SIG-M5 (cell line): ENCODE data around the gene SGSM2.

Source experiments
- DNase-seq: peaks from one replicate; lab custom pipeline; 2025; lab: John Stamatoyannopoulos, UW

The SGSM2 gene

DNA sequence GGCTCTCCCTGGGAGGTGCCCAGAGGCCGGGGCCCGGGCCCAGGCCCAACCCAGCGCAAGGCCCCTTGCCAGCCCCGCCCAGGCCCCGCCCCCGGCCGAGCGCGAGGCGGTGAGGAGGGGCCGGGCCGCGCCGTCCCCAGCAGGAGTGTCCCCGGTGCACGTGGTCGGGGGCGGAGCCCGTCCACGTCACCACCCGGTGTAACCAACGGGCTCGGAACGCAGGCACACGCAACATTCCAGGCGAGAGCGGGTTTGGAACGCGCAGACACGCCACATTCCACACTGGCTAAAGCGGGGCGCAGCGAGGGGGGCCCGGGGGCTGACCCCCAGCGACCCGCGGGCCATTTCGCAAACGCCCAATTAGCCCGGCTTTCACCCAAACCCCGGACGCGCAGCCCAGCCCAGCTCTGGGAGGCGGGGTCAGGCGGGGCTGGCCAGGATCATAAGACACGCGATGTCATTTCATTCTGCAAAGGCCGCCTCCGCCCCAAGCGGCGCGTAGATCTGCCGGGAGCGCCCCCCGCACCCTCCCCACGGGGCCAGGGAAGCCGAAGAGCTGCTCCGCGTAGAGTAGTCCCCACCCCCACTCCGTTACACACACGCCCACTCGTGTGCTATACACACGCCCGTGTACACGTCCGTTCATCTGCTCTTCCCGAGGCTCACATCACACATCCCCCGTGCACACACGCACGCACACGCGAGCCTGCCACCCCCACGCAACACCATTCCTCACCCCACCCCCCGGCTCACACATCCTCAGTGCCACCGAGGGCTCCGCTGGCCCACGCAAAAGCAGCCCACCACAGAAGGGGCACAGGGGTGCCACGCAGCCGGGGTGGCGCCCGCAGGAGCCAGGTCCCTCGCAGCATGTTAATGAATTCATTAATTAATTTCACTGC, 62.5 kb downstream of the SGSM2 start:
- DNase-seq: no peak

DNA sequence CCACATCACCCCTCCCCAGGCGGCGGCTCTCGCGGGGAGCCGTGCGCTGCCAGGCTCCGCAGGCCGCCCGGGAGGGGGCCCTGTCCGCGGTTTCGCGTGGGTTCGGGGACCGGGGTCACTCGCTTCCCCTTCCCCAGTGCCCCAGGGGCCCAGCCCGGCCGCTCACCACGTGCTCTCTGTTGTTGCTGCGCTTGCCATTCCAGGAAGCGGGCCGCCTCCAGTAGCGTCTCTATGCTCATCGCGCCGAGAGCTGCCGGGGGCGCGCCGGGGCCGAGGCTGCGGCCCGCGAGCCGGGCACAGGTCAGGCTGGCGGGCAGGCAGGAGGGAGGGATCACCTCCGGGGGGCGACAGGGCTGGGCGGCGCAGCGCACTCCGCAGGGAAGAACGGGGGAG, 63.2 kb downstream of the SGSM2 start:
- no peak for DNase-seq

DNA sequence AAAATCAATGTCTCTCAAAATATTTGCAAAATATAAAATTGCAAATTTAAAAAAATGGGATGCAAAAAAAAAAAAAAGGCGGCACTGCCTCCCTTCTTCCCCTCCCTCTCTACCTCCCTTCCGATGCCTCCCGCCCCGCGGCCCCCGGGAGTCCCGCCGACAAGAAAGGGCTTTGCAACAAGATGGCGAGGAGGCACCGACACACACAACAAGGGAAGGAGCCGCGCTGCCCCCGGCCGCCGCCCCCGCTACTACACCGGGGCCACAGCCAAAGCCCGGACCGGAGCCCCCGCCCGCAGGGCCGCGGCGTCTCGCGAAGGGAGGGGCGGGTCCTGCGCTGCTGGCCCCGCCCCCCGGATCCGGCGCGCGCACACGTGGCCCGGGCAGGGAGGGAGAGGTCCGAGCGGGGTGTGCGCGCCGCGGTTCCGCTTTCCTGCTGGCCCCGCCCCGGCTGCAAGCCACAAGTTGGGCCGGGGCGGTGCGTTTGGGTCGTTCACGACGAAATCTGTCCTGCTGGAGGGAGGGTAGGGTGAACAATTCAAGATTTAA, 63.6 kb downstream of the SGSM2 start, which contains the start of gene MNT:
Gene MNT (minus strand): TSS at position 184 of the 549 bp plus-strand sequence. CDS start 348 bp downstream, outside the sequence.
- peak; percentile 36 for DNase-seq

DNA sequence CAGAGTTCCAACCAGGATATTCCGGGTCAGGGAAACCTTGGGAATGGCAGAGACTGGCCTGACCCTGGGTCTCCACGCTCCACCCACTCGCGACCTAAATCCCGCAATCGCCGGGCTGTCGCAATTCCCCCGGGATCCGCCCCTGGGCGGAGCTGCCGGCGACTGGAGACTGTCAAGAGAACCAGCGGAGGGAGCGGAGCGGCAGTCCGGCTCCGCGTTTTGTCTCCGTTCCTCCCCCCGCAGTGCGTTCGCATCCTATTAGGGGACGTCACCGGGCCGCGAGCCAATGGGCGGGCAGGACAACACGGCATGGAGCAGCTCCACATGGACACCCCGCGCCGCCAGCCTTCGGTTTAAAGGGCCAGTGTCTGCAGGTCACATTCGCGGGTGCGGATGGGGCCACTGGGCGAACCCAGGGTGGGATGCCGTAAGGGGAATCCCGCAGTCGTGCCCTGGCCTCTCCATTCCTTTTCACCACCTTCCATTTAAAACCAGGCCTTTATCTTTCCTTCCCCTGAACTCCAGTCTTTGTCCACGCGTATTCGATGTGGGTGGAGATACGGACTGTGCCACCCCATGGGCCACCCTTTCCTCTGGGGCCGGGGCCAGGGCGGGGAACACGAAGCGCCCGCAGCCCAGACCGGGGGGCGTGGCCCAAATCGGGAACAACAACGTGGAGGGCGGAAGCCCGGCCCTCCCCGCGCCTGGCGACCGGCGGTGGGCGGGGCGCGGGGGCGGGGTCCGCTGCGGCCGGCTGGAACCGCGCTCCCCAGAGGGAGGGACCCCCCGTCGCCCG, 64.3 kb downstream of the SGSM2 start:
- DNase-seq: peak; percentile 91

DNA sequence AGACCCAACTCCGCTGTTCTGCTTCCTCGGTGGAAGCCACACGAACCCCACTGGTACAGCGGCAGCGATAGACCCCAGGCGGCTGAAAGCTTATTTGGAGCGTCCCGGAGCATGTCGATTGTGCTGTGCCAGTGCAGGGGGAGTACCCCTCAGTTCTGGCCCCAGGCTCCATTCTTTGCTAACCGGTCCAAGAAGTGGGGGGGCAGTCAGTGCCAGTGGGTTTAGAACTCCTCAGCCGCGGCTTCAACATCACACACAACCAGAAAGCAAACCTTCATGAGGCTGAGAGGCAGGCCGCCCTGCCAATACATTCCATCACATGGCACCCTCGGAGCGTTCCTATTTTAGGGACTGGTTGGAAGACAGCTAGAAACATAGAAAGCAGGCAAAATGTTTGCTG, 65.2 kb downstream of the SGSM2 start:
- no peak for DNase-seq

DNA sequence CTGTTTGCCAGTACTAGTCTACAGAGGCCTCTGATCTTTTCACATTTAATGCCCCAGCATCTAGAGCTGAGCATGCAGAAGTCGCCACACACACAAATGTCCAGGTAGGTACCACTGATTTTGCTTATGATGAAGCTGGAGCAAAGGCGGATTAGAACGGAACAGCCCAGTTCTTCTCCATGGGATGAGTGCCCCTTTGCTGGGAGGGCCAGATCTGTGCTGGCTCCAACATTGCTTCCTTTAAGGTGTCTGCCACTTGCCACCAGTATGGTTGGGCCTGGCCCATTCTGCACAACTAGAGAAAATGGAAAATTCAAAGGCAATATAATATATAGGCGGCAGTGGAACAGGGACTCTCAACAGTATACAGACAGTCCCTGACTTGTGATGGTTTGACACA, 65.7 kb downstream of the SGSM2 start:
- no peak for DNase-seq

DNA sequence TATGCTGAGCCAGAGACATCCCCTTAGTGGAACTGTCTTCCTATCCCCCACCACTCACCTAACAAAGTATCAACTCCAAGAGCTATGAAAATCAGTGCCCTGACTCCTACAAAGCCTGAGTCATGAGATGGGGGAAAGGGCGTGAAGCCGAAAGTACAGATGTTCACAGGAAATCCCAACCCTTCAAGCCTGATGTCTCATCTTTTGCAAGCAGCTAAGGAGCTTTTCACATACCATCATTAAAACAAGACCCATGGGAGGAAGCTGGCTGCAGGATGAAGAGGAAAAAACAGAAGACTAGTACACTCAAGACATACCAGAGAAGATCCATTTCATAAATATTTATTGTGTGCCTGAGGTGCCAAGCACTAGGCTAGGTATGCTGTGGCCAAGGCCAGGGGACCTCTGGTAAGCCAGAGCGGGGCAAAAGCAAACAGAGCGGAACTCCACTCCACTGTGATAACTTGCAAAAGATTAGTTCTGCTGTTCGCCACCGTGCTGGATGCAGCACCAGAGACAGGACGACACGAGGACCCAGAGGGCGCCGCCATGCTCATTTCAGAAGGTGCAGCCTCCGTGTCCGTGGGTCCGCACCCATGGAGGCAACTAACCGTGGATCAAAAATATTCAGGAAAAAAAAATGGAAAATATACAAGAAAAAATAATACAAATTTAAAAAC, 68.1 kb downstream of the SGSM2 start:
- DNase-seq: no peak

DNA sequence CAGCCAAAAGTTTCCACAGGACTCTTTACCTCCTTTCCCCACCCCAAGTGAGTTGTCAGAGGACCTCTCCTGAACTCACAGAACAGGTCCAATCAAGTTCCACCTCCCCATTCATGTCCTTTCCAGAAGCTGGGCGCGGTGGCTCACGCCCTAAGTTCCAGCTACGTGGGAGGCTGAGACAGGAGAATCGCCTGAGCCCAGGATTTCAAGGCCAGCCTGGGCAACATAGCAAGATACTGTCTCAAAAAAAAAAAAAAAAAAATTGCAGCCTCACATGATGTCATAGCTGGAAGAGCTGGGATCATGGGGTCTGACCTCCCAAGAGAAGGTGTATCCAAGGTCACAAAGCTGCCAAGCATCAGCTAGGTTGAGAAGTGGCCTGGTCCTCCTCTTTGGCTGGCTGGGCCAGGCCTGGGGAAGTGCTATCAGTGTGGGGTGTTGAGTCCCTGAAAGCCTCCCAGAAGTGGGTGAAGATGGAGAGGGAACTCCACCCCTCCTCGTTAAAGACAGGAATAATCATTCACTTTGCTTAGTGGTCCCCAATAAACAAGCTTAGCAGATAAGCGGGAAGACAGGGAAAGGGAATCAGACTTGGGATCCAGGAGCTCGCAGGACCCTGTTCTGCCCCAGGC, 69.1 kb downstream of the SGSM2 start:
- DNase-seq: no peak

DNA sequence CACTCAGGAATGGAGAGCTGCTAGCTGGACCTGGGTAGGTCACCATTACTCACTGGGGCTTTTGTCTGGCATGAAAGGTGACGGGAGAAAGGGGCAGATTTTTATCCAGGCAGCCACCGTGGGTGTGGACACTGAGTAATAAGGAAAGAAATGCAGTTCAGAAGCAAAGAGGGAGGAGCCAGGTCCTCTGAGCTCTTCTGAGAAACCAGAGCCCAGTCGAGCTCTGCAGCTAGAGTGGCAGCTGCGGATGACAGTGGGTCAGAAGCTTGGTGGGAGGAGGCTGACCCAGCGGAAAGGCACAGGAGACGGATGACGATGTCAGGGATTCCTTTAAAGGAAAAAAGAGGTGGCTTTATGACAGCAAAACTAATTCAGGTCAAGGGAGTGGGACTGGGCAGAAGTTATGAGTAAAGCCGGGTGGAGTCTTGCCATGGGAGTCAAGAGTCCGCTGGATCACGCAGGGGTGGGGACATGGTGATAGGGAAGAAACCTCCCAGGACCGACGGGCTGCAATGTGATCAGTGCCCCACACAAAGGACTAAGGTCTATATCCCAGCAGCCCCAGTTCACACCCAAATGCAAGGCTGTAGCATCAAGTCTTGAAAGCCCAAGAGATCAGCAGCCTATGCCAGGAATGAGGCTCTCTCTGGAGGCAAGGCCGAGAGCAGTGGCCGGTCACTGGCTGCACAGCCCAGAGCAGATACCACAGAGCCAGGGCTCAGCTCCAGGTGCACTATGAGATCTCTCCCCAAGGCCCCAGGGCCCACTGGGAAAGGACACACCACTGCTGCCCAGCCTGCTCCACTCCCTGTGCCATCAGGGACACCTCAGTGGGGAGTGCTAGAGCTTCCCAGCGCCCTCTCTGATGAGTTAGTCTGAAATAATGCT, 69.8 kb downstream of the SGSM2 start:
- no peak for DNase-seq

DNA sequence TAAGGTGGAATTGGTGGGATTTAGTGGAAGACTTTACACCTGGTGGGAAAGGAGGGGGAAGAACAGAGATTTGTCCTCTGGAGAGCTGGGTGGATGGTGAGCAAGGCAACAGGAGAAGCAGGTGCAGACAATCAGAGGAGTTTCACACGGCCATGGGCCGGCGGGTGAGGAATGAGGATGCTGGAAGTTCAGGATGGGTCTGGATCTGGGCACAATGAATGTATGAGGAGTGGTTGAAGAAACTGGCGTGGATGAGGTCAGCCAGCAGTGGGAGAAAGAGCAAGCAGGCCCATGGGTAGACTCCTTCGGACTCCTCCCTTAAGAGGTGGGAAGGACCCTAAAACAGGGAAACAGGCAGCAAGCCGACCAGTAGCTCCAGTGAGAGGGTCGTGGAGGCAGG, 73.7 kb downstream of the SGSM2 start:
- no peak for DNase-seq

DNA sequence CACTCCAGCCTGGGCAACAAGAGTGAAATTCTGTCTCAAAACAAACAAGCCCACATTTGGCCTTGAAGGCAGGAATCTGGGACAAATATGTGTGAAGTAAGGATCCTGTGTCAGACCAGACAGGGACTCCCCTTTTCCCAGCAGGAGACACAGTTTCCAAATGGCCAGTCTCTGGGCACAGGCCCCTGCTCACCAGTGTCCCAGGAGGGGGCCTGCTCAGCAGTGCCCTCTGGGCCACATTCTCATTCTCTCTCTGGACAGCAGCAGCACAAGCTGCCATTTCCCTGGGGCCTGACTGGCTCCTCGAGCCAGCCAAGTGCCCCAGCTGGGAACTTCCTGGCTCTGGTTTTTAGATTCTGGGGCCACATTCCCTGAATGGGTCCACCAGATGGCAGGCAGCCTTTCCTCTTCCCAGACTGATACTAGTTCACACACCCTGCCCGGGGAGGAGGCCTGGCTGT, 75.3 kb downstream of the SGSM2 start:
- no peak for DNase-seq

DNA sequence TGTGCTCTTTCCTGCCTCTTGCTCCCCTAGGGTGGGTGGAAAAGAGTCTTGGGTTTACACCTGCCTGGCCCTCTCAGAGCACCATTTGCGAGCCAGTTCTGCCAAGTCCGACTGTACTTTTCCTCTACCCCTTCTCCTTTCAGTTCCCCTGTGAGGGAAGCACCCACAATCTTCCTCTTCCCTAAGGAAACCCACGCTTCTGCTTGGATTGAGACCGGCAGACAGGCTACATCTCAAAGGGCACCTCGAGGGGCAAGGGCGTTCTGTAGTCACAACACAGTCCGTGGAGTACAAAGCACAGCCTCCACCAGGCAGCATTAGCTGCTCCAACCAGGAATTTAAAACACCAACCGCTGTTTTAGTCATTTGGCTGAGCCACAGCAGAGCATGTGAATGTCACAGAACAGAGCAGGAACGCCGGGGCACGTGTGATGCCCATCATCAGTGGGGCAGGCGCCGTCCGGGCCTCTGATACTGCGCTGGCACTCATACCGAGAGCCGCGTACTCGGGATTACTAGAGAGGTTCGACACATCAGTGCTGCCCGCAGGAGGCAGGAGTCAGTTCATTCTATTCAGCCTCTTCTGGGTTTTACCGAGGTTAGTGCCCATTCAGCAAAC, 77.3 kb downstream of the SGSM2 start:
- no peak for DNase-seq

DNA sequence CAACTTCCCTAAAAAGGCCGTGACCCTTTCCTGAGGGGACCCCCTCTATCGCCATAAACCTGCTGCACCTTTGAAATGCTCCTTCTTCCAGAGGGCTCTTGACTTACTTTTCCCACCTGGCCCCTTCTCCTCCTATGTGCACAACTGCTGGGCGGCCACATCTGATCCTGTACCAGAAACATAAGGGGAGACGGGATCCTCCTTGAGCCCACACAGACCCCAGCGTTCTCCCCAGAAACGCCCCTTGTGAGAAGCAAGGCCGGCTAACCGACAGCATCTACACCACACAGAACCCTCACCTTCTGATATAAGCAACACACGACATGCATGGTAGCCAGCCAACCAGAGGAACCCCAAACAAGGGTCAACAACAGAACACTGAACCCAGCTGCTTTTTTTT, 77.8 kb downstream of the SGSM2 start:
- DNase-seq: no peak

DNA sequence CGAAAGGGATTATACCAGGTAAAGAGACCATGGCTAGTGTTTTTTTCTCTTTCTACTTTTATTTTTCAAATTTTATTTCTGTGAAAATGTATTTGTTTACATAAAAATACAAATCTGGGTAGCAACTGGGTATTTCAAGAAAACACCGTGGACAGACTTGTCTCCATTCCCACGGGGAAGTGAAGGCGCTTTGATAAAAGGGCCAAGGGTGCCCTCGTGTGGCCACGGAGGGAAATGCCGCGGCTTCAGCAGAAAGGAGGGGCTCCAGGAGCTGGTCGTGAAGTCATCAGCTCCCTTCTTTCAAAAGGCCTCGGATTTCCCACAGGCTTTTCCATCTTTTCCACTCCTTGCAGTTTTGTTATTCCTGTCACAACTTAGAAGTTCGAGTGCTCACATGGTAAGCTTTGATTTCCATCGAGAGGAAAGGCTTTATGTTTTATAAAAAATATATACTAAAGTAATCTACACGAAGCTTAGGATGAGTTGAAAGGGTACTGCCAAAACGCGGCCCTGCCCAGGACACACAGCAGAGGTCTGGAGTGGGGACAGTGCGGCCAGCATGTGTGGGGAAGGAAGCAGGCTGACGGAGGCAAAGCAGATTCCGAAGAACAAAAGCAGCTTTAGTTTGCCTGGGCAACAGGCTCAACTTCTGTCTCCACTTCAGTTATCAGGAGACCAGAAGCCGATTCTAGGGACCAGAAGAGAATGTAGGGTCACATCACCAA, 78.9 kb downstream of the SGSM2 start:
- no peak for DNase-seq

DNA sequence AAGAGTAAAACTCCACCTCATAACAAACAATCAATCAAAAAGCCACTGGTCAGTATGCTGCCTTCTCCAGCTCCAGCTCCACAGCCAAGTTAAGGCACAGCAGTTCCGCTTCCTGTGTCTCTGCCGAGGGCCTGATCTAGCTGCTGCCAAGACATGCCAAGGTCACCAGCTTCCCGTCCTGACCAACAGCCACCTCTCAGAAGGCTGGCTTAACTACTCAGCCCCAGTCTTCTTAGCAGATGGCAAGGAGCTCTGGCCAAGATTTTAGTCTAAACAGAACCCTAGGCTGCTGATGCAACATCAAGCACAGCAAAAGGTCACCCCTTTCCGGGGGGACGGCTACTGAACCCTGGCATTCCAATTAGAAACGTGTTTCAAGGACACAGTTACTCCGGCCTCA, 81.3 kb downstream of the SGSM2 start:
- DNase-seq: no peak

DNA sequence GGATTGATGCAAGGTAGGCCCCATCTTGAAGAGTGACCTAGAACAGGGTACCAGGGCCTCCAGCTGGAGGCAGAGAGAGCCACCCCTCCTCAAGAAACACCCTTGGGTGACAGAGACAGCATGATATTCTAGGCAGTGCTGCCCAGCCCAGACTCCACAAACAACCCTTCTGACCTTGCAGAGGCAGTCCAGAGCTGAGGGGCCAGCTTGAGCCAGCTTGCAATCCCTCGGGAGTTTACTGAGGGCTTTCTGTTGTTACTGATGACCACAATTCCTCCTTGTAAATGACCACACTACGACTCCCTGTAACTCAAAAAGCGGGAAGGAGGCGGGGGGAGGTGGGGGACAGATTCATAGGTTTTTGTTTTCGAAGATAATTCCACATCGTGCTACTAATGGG, 82.2 kb downstream of the SGSM2 start:
- DNase-seq: no peak

DNA sequence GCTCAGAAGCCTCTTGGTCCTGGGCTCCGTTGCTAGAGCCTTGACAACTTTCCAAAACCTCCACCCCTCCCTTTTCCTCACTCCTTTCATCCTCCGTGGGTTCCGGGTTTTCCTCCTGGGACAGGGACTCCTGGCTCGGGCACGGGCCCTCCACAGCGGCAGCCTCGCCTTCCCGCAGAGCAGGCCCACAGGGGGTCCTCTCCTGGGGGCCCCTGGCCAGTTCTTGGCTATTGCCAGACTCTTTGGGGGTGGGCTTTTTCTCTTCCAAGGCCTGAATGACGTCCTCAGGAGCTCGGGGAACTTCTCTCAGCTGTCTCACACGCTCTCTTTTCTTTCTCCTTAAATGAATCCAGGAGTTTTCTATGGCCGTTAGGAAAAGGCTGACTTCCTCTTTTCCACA, 82.9 kb downstream of the SGSM2 start:
- no peak for DNase-seq

DNA sequence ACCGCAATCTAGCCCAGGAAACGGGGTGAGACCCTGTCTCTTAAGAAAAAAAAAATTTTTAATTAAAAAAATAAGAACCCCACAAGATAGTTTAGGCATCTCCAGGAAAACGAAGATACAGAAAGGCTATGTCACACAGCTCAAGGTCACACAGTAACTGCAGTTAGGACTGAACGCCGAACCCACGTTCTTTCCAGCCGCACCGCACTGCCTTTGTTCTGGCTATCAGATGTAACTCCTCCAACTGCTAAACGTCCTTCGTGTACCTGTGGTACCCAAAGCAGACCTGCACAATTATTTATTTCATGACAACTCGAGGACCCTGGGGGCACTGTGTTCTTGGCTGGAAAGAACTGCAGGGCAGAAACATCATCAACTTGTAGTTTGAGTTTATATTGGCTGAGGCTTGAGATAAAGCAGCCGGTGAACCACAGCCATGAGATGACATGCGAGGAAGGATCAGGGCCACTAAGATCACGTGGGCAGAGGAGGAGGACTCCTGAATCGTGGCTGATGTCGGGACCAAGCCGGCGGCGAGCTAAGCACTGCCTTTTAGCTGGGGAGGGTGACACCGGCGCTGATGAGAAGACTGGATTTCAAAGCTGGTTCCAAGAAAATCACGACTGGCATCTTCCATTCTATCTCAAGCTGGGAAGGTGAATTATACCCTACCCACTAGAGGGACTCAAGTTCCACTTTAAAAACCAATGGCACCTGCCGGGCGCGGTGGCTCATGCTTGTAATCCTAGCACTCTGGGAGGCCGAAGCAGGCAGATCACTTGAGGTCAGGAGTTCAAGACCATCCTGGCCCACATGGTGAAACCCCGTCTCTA, 84.2 kb downstream of the SGSM2 start:
- DNase-seq: no peak

DNA sequence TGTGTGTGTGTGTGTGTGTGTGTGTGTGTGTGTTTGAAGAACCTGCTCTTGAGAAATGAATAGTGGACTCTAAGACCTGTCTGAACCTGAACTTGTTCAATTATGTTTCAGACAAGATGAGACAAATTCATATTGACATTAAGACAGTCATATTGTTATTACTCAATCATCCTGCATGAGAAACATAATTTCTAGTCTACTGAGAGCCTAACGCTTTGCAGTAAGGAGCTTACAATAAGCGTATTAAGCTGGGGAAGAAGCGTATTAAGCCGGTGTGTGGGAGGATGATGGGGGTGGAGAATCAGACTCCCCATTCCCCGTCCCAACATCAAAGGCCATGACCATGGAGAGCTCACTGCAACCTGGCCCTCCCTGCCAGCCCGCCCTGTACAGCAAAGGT, 86.0 kb downstream of the SGSM2 start:
- no peak for DNase-seq
